Right lobe of liver (tissue), 4 donors: ENCODE measurements around the gene SDK1.

Source experiments
- POLR2A ChIP-seq: fragments of 450-650 bp; IDR thresholded peaks from one replicate; pipeline ENCODE4 v1.6.1; 2017; ENCODE audit warnings: antibody characterized with exemption, mild to moderate bottlenecking
- TF ChIP-seq, protein P1 (sequence below), 4 donors: fragments of 200-600 bp in 3 of 4; fragments of 450-650 bp in 1 of 4; IDR thresholded peaks; one replicate each; pipeline versions ENCODE4 v1.5.1 to v1.8.0; 2016 to 2022; ENCODE audit warnings: antibody characterized with exemption in 4 of 4, mild to moderate bottlenecking in 2 of 4
- donor health status: DM: no; HTN: no; CAD: no.
- donor health status: DM: no; HTN: no; CAD: no.
- donor health status: DM: no; HTN: yes; CAD: no.

DNA sequence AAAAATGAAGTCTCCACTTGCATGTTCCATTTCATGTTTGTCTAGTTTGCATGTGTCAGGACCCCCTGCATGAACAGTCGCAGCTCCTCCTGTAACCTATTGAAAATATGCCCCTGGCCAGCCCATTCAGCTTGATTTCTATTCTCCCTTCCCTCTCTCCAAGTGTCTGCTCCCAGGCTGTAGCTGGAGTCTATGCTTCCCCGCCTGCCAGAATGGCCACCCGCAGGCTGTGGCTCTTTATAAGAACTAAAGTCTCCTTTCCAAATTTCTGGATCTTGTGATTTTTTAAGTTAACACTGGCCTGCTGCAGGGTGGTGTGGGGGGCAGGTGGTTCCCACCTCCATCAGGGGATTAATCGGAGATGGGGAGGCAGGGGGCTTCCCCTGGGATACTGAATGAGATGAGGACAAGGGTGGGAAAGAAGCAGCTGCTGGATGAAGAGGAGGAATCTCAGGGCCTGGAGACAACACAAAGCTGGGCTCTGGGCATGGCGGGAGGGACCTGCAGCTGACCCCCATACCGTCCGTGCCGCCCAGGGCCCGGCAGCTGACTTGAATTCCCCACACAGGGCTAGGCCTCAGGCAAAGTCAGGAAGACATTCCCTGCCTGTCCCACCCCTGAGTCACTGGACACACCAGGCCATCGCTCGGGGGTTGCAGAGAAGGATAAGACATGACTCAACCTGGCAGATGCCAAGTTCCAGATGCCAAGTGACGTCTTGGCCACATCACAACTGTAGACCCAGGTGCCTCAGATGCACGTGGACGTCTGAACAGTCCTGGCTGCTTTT is 981.6 kb downstream of the SDK1 start:
- TF ChIP-seq POLR2A, result no peak
- TF ChIP-seq, protein P1, sequence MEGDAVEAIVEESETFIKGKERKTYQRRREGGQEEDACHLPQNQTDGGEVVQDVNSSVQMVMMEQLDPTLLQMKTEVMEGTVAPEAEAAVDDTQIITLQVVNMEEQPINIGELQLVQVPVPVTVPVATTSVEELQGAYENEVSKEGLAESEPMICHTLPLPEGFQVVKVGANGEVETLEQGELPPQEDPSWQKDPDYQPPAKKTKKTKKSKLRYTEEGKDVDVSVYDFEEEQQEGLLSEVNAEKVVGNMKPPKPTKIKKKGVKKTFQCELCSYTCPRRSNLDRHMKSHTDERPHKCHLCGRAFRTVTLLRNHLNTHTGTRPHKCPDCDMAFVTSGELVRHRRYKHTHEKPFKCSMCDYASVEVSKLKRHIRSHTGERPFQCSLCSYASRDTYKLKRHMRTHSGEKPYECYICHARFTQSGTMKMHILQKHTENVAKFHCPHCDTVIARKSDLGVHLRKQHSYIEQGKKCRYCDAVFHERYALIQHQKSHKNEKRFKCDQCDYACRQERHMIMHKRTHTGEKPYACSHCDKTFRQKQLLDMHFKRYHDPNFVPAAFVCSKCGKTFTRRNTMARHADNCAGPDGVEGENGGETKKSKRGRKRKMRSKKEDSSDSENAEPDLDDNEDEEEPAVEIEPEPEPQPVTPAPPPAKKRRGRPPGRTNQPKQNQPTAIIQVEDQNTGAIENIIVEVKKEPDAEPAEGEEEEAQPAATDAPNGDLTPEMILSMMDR (IDR thresholded peaks at IDR 0.05), result no peak
